Measurements from ENCODE around the gene LAYN. TPM values are rescaled to one million over a fixed set of nuclear protein-coding genes. Genes with fewer than 3 reads are reported as not detected.

The LAYN gene
- total RNA-seq, 1 donor from 2014 or later, result 9.2 TPM

DNA sequence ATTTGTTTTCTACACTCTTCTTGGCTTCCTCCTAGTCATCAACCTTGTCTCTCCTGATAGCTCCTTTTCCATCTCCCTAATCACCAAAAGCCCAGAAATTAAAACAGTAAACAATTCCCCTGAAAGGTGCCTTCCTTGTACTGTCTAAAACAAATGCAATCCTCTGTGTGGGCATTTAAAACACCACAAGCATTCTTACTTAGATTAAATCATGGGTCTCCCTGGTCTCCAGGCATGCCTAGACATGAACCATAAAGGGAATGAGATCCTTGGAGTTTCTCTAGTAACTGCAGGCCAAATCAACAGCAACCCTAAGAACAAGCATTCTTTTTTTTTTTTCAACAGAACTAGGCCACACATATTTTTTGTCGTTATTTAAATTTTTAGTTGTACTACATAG is 30.2 kb upstream of the LAYN start:
- no peak for TF ChIP-seq CTCF (conservative IDR thresholded peaks at IDR 0.05)
- Mint-ChIP-seq H3K27ac (peak overlapping the region; percentile 20), H3K27me3 (peaks cover 66% of the 10 kb centered on the region)

DNA sequence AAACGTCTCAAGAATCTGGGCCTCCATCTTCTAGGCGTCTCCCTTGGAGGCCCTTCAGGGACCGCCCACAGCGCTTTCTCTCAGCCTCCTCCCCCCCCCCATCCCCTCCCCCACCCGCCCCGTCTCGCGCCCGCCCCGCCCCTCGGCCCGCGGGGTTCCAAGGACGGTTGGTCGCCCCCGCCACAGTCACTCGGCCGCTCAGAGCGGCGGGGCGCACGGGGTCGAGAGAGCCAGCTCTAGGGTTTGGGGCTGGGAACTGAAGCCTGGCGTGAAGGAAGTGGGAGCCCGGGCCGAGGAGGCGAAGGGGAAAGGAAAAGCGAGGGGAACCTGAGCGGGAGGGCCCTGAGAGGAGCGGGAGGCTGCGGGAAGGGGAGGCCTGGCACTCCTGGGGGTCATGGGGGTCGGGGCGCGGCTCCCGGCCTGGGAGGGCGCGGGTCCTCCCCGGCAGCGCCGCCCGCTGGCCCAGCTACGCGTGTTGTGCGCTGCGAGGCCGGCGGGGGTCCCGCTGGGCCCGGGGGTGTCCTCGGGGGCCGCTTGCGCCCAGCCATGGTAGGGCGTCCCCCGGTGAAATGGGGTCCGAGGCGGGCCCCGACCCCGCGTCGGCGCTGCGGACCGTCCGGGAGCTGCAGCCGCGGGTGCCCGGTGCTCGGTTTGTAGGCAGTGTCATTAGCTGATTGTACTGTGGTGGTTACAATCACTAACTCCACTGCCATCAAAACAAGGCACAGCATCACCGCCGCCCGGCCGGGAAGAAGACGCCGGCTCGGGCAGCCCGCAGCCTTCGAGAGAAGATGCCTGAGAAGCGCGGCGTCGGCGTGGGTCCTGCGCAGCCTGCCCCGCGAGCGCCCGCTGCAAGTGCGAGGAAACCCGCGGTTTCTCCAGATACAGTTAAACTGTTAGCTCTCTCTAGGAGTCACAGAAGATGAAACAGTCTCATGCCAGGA is 28.0 kb upstream of the LAYN start, which contains the start of gene BTG4:
TSS of gene BTG4 (minus strand) at position 91 of the 944 bp plus-strand sequence. CDS start 13,610 bp downstream, outside the sequence.
- peak; percentile 28 for TF ChIP-seq CTCF (conservative IDR thresholded peaks at IDR 0.05)
- peak within 1 kb of the TSS; percentile 78 for H3K4me3 Mint-ChIP-seq
- peaks cover 8% of the 10 kb centered on the region for H3K4me1 Mint-ChIP-seq (ENCODE audit: unreplicated experiment)
- no peak for DNase-seq (ENCODE audit: extremely low spot score, unreplicated experiment)
- no peak within 1 kb of the TSS for H3K27ac Mint-ChIP-seq
- peaks cover 54% of the 10 kb centered on the region for H3K27me3 Mint-ChIP-seq
- peaks cover 5% of the 10 kb centered on the region for H3K9me3 Mint-ChIP-seq
- no peaks in the 10 kb centered on the region for H3K36me3 Mint-ChIP-seq

More for the DNA sequence above, 30.2 kb upstream of the LAYN start:
- Mint-ChIP-seq H3K4me3 (no peak overlapping the region), H3K36me3 (no peaks in the 10 kb centered on the region), H3K9me3 (peaks cover 5% of the 10 kb centered on the region), H3K4me1 (ENCODE audit: unreplicated experiment) (peaks cover 8% of the 10 kb centered on the region)
- no peak for DNase-seq (ENCODE audit: extremely low spot score, unreplicated experiment)

DNA sequence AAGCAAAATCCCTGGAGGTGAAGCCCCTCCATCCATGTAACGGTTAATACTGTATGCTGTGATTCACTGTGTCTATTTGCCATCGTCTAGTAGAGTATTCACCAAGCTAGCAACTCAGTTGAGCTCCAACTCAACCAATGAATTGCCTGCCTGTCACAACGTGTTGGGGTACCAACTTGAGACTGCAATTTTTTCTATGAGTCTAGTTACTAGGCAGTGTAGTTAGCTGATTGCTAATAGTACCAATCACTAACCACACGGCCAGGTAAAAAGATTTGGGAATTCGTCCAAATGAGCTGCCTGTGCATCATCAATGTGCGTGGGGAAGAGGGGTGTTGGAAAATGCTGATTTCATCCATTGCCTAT is 27.3 kb upstream of the LAYN start:
- H3K36me3 Mint-ChIP-seq, result no peaks in the 10 kb centered on the region
- no peak for TF ChIP-seq CTCF (conservative IDR thresholded peaks at IDR 0.05)
- no peak overlapping the region for H3K27ac Mint-ChIP-seq
- no peak for DNase-seq (ENCODE audit: extremely low spot score, unreplicated experiment)
- peaks cover 52% of the 10 kb centered on the region for H3K27me3 Mint-ChIP-seq
- peak overlapping the region; percentile 67 for H3K4me3 Mint-ChIP-seq
- H3K9me3 Mint-ChIP-seq, result no peaks in the 10 kb centered on the region
- peaks cover 8% of the 10 kb centered on the region for H3K4me1 Mint-ChIP-seq (ENCODE audit: unreplicated experiment)

- peak within 1 kb of the TSS; percentile 71 for H3K4me3 Mint-ChIP-seq
- no peak within 1 kb of the TSS for H3K27ac Mint-ChIP-seq
- H3K27me3 Mint-ChIP-seq, result peaks cover 52% of the 10 kb centered on the region
- H3K4me1 Mint-ChIP-seq (ENCODE audit: unreplicated experiment), result peaks cover 8% of the 10 kb centered on the region
- H3K36me3 Mint-ChIP-seq, result no peaks in the 10 kb centered on the region
- H3K9me3 Mint-ChIP-seq, result no peaks in the 10 kb centered on the region
- TF ChIP-seq CTCF (conservative IDR thresholded peaks at IDR 0.05), result peak; percentile 63
- peak; percentile 69 for DNase-seq (ENCODE audit: extremely low spot score, unreplicated experiment)
These were observed 26.1 kb upstream of the LAYN start, which contains the start of gene HOATZ for GRCh38 chr11:111514216-111515031. TSS of gene HOATZ (plus strand) at chr11:111514778. CDS start at chr11:111514785, 7 bp downstream.

DNA sequence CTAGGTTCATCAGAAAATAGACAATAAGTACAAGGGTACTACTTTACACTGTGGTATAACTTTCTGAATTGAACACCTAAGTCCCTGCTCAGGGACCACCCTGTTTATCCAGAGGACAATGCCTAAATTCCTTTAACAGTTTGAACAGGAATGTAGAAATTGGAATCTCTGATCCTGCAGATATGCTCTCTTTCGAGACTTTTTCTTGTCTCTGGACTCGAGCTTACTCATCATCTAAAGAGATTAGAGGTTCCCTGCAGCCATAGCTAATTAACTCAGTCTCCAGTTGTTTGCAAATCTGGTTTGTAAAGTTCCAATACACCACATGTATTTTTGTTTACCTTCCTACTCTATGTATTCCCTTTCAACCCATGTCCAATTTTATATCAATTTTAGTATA is 24.9 kb upstream of the LAYN start:
- no peak for DNase-seq (ENCODE audit: extremely low spot score, unreplicated experiment)

More for the DNA sequence above, 24.9 kb upstream of the LAYN start:
- Mint-ChIP-seq H3K9me3 (no peaks in the 10 kb centered on the region), H3K27me3 (peaks cover 48% of the 10 kb centered on the region), H3K36me3 (no peaks in the 10 kb centered on the region), H3K27ac (no peak overlapping the region), H3K4me1 (ENCODE audit: unreplicated experiment) (peaks cover 8% of the 10 kb centered on the region), H3K4me3 (no peak overlapping the region)
- no peak for TF ChIP-seq CTCF (conservative IDR thresholded peaks at IDR 0.05)
